A549 (cell line): ENCODE data around the gene FZD1. TPM values are rescaled to one million over a fixed set of nuclear protein-coding genes. Genes with fewer than 3 reads are reported as not detected.

ENCODE experiments used
- ATAC-seq, 2 experiments: fragments of 200-7000 bp in 1 of 2; fragments of >200 bp in 1 of 2; cut with Nextera tagmentation in 1 of 2; cut with Tn5 transposase in 1 of 2; 3 replicates each; pipeline versions ENCODE4 v1.8.0 to v1.9.1; 2018 to 2020; ENCODE audit warnings: mild to moderate bottlenecking in 1 of 2, moderate library complexity in 1 of 2
- CTCF ChIA-PET: fragments of 300-600 bp; sonication (Branson Sonifier 250); formaldehyde crosslinking; extraction: SDS; loops from one replicate; lab custom pipeline; 2021; ENCODE audit warnings: antibody characterized with exemption, inconsistent platforms; lab: Yijun Ruan, JAX
- POLR2A ChIA-PET: fragments of 350-600 bp; formaldehyde crosslinking; extraction: SDS; loops from one replicate; lab custom pipeline; 2021; ENCODE audit warnings: antibody characterized with exemption, inconsistent platforms; lab: Yijun Ruan, JAX
- DNase-seq, 2 experiments: peaks; one replicate each; pipeline versions ENCODE4 v3.0.0 to v3.0.0-alpha.2; 2011 to 2016; ENCODE audit warnings: low read depth in 1 of 2, low spot score in 1 of 2
- FAIRE-seq: peaks from 2 replicates; lab custom pipeline; 2011; peaks lifted over from hg19 to GRCh38; lab: Jason Lieb, UNC
- H3K27ac ChIP-seq, 2 experiments: fragments of >200 bp; sonication (Bioruptor Twin); formaldehyde crosslinking; 3 replicates each; pipeline ENCODE4 v1.5.1; 2016 to 2017
- H3K4me1 ChIP-seq: fragments of >200 bp; sonication (Bioruptor Twin); formaldehyde crosslinking; 3 replicates; pipeline ENCODE4 v1.6.1; 2016
- H3K4me2 ChIP-seq: fragments of >200 bp; sonication (Bioruptor Twin); formaldehyde crosslinking; 3 replicates; pipeline ENCODE4 v1.6.1; 2016
- H3K4me3 ChIP-seq: fragments of >200 bp; sonication (Bioruptor Twin); formaldehyde crosslinking; 3 replicates; pipeline ENCODE4 v1.5.1; 2016
- H3K9me3 ChIP-seq: fragments of >200 bp; sonication (Bioruptor Twin); formaldehyde crosslinking; 3 replicates; pipeline ENCODE4 v1.6.1; 2016
- BCL3 ChIP-seq: fragments of >200 bp; sonication (Bioruptor Twin); formaldehyde crosslinking; IDR thresholded peaks from 3 replicates; pipeline ENCODE4 v1.6.1; 2016
- BHLHE40 ChIP-seq: IDR thresholded peaks from 2 replicates; pipeline ENCODE4 v1.6.1; 2012; ENCODE audit warnings: low read depth, low read length, inconsistent platforms
- CBX2 ChIP-seq: fragments of 200-600 bp; sonication (generic); IDR thresholded peaks from 2 replicates; pipeline ENCODE4 v1.6.1; 2016; ENCODE audit warnings: low read depth, mild to moderate bottlenecking, borderline replicate concordance
- CEBPB ChIP-seq, 2 experiments: fragments of >200 bp in 1 of 2; sonication (Bioruptor Twin) in 1 of 2; formaldehyde crosslinking in 1 of 2; IDR thresholded peaks; 2 replicates each; pipeline ENCODE4 v1.6.1; 2012 to 2016
- EHF ChIP-seq: fragments of 250-450 bp; sonication (Bioruptor Pico); IDR thresholded peaks from 2 replicates; pipeline ENCODE4 v1.5.0; 2020; ENCODE audit warnings: mild to moderate bottlenecking
- EP300 ChIP-seq, 2 experiments: fragments of >200 bp; sonication (Bioruptor Twin); formaldehyde crosslinking; IDR thresholded peaks; 2 replicates in 1 of 2; 3 replicates in 1 of 2; pipeline ENCODE4 v1.6.1; 2016 to 2017
- FOSL2 ChIP-seq, 2 experiments: fragments of 450-650 bp in 1 of 2; fragments of >200 bp in 1 of 2; sonication (Bioruptor Twin) in 1 of 2; formaldehyde crosslinking; IDR thresholded peaks; 2 replicates each; pipeline versions ENCODE4 v1.5.0 to v1.6.1; 2016 to 2020; ENCODE audit warnings: mild to moderate bottlenecking in 1 of 2, moderate library complexity in 1 of 2
- FOXS1 ChIP-seq: fragments of 250-450 bp; sonication (Bioruptor Pico); IDR thresholded peaks from 2 replicates; pipeline ENCODE4 v1.5.0; 2020; ENCODE audit warnings: mild to moderate bottlenecking, moderate library complexity
- GATA3 ChIP-seq: IDR thresholded peaks from 2 replicates; pipeline ENCODE4 v1.6.1; 2012; ENCODE audit warnings: borderline replicate concordance
- HDAC2 ChIP-seq: fragments of 200-600 bp; sonication (generic); IDR thresholded peaks from 2 replicates; pipeline ENCODE4 v1.6.1; 2016
- JUN ChIP-seq, 2 experiments: fragments of >200 bp; sonication (Bioruptor Twin); formaldehyde crosslinking; IDR thresholded peaks; 2 replicates in 1 of 2; 3 replicates in 1 of 2; pipeline ENCODE4 v1.6.1; 2016 to 2017
- MAZ ChIP-seq: fragments of 150-350 bp; IDR thresholded peaks from 2 replicates; pipeline ENCODE4 v1.6.1; 2014; ENCODE audit warnings: antibody characterized with exemption, low read depth, low read length, borderline replicate concordance
- PHF8 ChIP-seq: fragments of 200-600 bp; sonication (generic); IDR thresholded peaks from 2 replicates; pipeline ENCODE4 v1.6.1; 2016; ENCODE audit warnings: low read depth, mild to moderate bottlenecking, antibody characterized with exemption, moderate library complexity, borderline replicate concordance
- RARB ChIP-seq: fragments of 250-450 bp; sonication (Bioruptor Pico); IDR thresholded peaks from 2 replicates; pipeline ENCODE4 v1.8.0; 2021; ENCODE audit warnings: mild to moderate bottlenecking, moderate library complexity
- RCOR1 ChIP-seq: fragments of 150-350 bp; IDR thresholded peaks from 2 replicates; pipeline ENCODE4 v1.6.1; 2014; ENCODE audit warnings: antibody characterized with exemption, low read length, low read depth
- RFX5 ChIP-seq: fragments of 450-650 bp; IDR thresholded peaks from 2 replicates; pipeline ENCODE4 v1.7.1; 2014; ENCODE audit warnings: antibody characterized with exemption, mild to moderate bottlenecking, moderate library complexity
- SMC3 ChIP-seq: fragments of >200 bp; sonication (Bioruptor Twin); formaldehyde crosslinking; IDR thresholded peaks from 3 replicates; pipeline ENCODE4 v1.6.1; 2018; ENCODE audit warnings: inconsistent platforms
- TFCP2L1 ChIP-seq: fragments of 250-450 bp; sonication (Bioruptor Pico); IDR thresholded peaks from 2 replicates; pipeline ENCODE4 v1.5.0; 2021; ENCODE audit warnings: mild to moderate bottlenecking
- ZNF302 ChIP-seq: fragments of 250-450 bp; sonication (Bioruptor Pico); IDR thresholded peaks from 2 replicates; pipeline ENCODE4 v1.9.0; 2021; ENCODE audit warnings: inconsistent platforms, mild to moderate bottlenecking, moderate library complexity
- ZSCAN20 ChIP-seq: fragments of 250-450 bp; sonication (Bioruptor Pico); IDR thresholded peaks from 2 replicates; pipeline ENCODE4 v1.8.0; 2022; ENCODE audit warnings: mild to moderate bottlenecking, moderate library complexity
- WGBS: methylation state at CpG from one replicate; pipeline ENCODE4 v1.1.6; 2017; ENCODE audit errors: missing lambda C conversion rate; 5-methylcytosine and 5-hydroxymethylcytosine counted together
- polyA plus RNA-seq, 4 experiments: library from polyadenylated mRNA; depleted of rRNA in 3 of 4; stranded (reverse); fragments of >200 nt; fragmentation: RNase III in 1 of 4; extraction: RNeasy Plus Mini Kit Qiagen cat#74134 plus additional on column Dnase treatment in 1 of 4; gene quantifications; 2 replicates in 3 of 4; 3 replicates in 1 of 4; pipeline ENCODE4 v1.2.3, GENCODE V29; 2011 to 2017

The FZD1 gene
- polyA plus RNA-seq, 2 of the 4 experiments (the other 2 are of a cell fraction), result 1.4 TPM

- WGBS, result 44% methylated on average over 6 of the region's 6 CpGs
- ATAC-seq (no peak), DNase-seq (no peak), FAIRE-seq (no peak)
- H3K27ac ChIP-seq, result no peak overlapping the region
- H3K4me2 ChIP-seq, result no peak overlapping the region
- TF ChIP-seq RCOR1 (no peak), SMC3 (no peak)
- ChIA-PET POLR2A (no interaction called here), CTCF (no interaction called here)
- no peaks in the 10 kb centered on the region for H3K9me3 ChIP-seq
- H3K4me3 ChIP-seq, result no peak overlapping the region
- H3K4me1 ChIP-seq, result no peaks in the 10 kb centered on the region
Observed at GRCh38 chr7:91294639-91295220, 30.5 kb downstream of the FZD1 start.

- Histone ChIP-seq H3K4me3 (no peak overlapping the region), H3K9me3 (no peaks in the 10 kb centered on the region), H3K4me2 (no peak overlapping the region)
- POLR2A ChIA-PET, result no interaction called here
- ATAC-seq, result no peak
- FAIRE-seq, result no peak
- DNase-seq, result no peak
- no peak for TF ChIP-seq BHLHE40
- no peak for TF ChIP-seq HDAC2
- no peak for TF ChIP-seq EHF (CRISPR knock-in tag)
- TF ChIP-seq, all 56 proteins: peak for 0
- no peaks in the 10 kb centered on the region for H3K4me1 ChIP-seq
- no peak overlapping the region for H3K27ac ChIP-seq
- CTCF ChIA-PET, result no interaction called here
- 23% methylated on average over 3 of the region's 3 CpGs for WGBS
Observed at GRCh38 chr7:91295576-91295975, 31.3 kb downstream of the FZD1 start.

GRCh38 chr7:91297939-91298338 lies 33.7 kb downstream of the FZD1 start:
- Histone ChIP-seq H3K27ac (no peak overlapping the region), H3K4me3 (no peak overlapping the region), H3K9me3 (no peaks in the 10 kb centered on the region)
- POLR2A ChIA-PET, result no interaction called here
- CTCF ChIA-PET, result no interaction called here
- no peak for FAIRE-seq
- no peak for TF ChIP-seq JUN (IDR thresholded peaks at IDR 0.05)
- TF ChIP-seq CEBPB (IDR thresholded peaks at IDR 0.05), result no peak
- TF ChIP-seq ZNF302 (CRISPR knock-in tag), result no peak
- TF ChIP-seq BCL3, result no peak
- no peak for TF ChIP-seq ZSCAN20 (CRISPR knock-in tag)
- TF ChIP-seq TFCP2L1 (CRISPR knock-in tag), result no peak
- no peak for TF ChIP-seq FOSL2 (IDR thresholded peaks at IDR 0.05)
- no peak for TF ChIP-seq FOSL2 (CRISPR knock-in tag; IDR thresholded peaks at IDR 0.05)
- TF ChIP-seq, all 56 proteins: peak for 0
- ATAC-seq, result no peak
- no peak overlapping the region for H3K4me2 ChIP-seq
- 23% methylated on average over 1 of the region's 1 CpG for WGBS
- H3K4me1 ChIP-seq, result no peaks in the 10 kb centered on the region
- DNase-seq, result no peak

GRCh38 chr7:91299952-91300775 lies 35.9 kb downstream of the FZD1 start:
- Histone ChIP-seq H3K4me2 (no peak overlapping the region), H3K4me3 (no peak overlapping the region), H3K9me3 (no peaks in the 10 kb centered on the region), H3K27ac (no peak overlapping the region)
- no peak for FAIRE-seq
- WGBS, result 11% methylated on average over 6 of the region's 6 CpGs
- POLR2A ChIA-PET, result no interaction called here
- TF ChIP-seq FOXS1 (no peak), MAZ (no peak), CBX2 (no peak), CEBPB (IDR thresholded peaks at IDR 0.05) (no peak), RFX5 (no peak), SMC3 (no peak), PHF8 (no peak), TFCP2L1 (CRISPR knock-in tag) (no peak), RARB (CRISPR knock-in tag) (no peak), GATA3 (no peak), EP300 (IDR thresholded peaks at IDR 0.05) (no peak)
- TF ChIP-seq, all 56 proteins: peak for 0
- DNase-seq (no peak), ATAC-seq (no peak)
- no peaks in the 10 kb centered on the region for H3K4me1 ChIP-seq
- CTCF ChIA-PET, result no interaction called here
